ENCODE results near the gene BAD.
A peak's percentile ranks its signal among the peaks of the same experiment; 100 is the strongest.
"Not testable (repeated sequence)": the region's sequence is repeated elsewhere in the genome, so short reads cannot be mapped to it uniquely, and the experiment has no call there.

BAD gene

DNA sequence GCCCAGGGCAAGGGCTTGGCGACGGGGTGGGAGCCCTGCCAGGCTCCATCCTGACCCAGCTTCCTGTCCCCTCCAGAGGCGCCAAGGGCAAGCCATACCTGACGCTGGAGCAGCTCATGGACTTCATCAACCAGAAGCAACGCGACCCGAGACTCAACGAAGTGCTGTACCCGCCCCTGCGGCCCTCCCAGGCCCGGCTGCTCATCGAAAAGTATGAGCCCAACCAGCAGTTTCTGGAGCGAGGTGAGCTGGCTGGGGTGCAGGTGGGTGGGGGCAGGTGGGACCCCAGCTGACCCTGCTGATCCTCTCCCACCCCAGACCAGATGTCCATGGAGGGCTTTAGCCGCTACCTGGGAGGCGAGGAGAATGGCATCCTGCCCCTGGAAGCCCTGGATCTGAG, 28.2 kb downstream of the BAD start:
- no peak for DNase-seq (ENCODE audit: low read depth in 2 of 2)

GRCh38 chr11:64255135-64256128, 29.0 kb downstream of the BAD start:
- DNase-seq (ENCODE audit: low read depth in 2 of 2): no peak

GRCh38 chr11:64254326-64254725, 30.1 kb downstream of the BAD start:
- DNase-seq (ENCODE audit: low read depth in 2 of 2): no peak

DNA sequence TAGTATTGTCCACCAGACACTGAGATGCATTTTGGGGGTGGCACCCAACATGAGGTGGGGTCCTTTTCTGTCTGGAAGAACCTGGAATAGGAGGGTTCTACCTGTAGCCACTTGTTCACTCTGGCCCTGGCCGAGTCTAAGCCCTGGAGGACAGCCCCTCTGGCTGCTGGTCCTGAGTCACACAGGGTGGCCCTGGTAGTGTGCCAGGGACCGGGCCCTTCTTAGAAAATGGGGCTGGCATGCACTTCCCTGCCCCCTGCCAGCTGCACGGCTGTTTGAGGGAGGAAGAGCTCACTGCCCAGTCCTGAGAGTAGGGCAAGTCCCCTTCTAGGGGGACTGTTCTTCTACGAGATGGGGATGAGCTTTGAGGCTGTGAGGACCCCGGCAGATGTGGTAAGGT, 31.0 kb downstream of the BAD start:
- DNase-seq (ENCODE audit: low read depth in 2 of 2): no peak

DNA sequence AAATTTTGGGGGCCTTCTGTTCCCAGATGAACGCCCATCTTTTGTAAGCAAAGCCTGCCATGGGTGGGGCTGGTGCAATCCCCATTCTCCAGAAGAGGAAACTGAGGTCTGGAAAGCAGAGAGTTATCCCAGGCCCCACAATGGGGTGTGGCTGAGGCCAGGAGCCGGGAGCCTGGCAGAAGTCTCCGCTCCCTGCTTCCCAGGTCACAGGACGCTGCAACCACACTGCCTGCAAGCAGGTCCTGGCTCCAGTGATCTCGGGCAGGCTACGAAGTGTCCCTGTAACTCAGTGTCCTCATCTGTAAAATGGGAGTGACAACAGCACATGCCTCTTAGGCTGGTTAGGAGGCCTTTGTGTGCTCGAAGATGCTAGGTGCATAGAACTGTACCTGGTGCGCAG, 31.4 kb downstream of the BAD start:
- DNase-seq (ENCODE audit: low read depth in 2 of 2): no peak

DNA sequence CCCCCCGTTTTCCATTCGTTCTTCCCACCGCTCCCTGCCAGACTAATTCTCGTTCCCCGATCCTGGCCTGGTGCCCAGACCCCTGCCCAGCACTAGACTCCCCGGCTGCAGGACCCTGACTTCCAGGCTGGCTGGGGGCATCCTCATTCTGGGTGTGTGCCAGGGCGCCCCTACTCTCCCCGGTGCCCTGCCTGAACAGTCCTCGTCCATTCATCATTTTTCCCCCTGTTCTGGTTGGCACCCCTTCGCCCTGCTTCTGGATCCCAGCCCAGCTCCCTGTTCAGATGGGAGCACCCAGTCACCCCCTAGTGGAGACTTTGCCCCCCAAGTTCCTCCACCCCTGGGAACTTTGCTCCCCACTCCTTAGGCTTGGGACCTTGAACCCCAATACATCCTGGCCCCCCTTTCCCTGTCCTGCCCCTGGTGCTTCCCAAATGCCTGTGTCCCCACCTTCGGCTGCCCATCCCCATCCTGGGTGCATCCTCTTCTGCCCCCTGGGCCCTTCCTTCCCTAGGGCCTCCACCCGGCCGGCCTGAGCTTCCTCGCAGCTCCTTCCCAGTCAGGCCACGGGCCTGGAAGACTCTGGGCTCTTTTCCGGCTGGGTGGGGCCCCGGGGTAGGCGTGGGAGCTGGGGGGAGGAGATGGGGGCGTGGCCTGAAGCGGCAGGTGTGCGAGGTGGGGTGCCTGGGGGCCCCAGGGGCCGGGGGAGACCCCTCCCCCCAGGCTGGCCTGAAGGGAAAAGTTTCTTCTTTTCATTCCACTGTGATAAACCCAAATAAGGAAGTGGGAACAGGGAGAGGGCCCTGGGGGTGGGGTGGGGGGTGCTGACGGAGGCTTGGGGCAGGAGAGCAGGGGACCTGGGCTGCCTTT, 32.2 kb downstream of the BAD start:
- DNase-seq (ENCODE audit: low read depth in 2 of 2): no peak

DNA sequence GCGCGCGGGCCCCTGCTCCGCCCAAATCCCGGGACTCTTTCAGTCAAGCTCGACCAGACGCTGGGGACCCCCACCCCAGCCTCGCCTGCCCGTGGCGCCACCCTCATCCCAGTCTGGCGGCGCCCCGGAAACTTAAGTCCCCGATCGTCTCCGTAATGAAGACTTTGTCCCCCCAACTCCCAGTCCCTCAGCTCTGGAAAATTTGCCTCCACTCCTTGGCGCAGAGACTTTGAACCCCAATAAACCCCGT, 32.8 kb downstream of the BAD start:
- DNase-seq (ENCODE audit: low read depth in 2 of 2): no peak

- DNase-seq (ENCODE audit: low read depth in 2 of 2): peak in 1 of 2 donors; percentile 39
These were observed 33.3 kb downstream of the BAD start, which contains the start of gene PLCB3 for GRCh38 chr11:64251016-64251752. PLCB3 (plus strand) TSS chr11:64251530; CDS start chr11:64251650, 120 bp downstream.

DNA sequence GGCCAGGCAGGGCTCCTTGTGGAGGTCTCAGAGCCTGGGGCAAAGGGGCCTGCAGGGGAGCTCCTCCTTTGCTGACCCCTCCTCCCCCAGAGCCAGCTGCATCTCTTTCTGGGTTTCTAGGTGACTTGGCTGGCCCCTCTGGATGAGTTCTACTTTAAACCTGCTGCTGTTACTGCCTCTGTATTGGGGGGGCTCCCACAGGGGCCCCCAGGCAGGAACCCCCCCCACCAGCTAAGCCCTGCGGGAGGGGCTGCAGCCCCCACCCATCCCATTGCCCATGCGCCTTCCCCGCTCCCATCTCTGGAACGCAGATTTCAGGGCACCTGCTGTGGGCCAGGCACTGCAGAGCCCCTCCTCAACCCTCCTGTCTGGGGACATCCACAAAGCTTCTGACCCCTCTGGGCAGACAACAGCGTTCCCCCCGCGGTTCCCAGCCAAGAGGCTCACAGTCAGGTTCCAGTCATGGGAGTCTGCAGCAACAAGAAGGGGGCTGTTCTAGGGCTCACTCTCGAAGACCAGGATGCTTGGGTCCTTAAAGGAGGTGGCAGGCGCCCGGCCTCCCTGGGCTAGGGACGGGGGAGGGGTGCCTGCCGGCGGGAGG, 34.0 kb downstream of the BAD start:
- DNase-seq (ENCODE audit: low read depth in 2 of 2): no peak

DNA sequence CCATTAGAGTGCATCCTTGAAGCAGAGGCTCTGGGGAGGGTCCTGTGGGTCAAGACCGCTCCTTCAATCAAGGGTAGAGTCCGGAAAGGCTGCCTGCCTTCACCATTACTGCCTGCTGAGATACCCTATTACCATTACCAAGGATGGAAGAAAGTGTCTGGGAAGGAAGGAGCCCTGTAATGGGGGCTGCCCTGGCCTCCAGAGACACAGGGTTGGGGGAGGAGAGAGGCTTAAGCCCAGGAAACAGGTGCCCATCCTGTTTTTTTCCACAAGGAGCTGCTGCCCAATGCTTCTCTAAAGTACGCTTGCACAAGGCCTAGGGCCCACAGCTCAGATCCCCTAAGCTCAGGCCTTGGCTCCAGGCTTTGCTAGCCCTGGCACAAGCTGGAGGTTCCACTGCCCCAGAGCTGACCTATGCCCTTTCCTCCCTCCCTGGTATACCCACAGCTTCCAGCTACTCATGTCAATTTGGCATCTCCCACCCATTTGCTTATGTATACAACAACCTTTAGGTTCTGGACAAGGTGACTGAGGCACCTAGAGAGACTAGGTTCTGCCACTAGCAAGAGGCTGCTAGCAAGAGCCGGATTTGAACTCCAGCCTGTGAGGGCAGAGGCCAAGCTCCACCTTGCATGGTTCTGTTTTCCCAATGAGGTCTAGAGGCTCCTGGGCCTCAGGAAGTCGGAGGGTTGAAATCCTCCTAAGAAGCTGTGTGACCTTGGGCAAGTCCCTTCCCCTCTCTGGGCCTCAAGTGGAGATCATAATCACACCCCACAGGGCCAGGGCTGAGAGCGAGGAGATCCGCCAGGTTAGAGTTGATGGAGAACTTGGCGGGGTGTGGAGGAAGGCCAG, 34.7 kb downstream of the BAD start:
- no peak for DNase-seq (ENCODE audit: low read depth in 2 of 2)

GRCh38 chr11:64249038-64249437, 35.4 kb downstream of the BAD start:
- DNase-seq (ENCODE audit: low read depth in 2 of 2): no peak

- DNase-seq (ENCODE audit: low read depth in 2 of 2): no peak
These were observed 35.9 kb downstream of the BAD start for GRCh38 chr11:64248578-64248977.

DNA sequence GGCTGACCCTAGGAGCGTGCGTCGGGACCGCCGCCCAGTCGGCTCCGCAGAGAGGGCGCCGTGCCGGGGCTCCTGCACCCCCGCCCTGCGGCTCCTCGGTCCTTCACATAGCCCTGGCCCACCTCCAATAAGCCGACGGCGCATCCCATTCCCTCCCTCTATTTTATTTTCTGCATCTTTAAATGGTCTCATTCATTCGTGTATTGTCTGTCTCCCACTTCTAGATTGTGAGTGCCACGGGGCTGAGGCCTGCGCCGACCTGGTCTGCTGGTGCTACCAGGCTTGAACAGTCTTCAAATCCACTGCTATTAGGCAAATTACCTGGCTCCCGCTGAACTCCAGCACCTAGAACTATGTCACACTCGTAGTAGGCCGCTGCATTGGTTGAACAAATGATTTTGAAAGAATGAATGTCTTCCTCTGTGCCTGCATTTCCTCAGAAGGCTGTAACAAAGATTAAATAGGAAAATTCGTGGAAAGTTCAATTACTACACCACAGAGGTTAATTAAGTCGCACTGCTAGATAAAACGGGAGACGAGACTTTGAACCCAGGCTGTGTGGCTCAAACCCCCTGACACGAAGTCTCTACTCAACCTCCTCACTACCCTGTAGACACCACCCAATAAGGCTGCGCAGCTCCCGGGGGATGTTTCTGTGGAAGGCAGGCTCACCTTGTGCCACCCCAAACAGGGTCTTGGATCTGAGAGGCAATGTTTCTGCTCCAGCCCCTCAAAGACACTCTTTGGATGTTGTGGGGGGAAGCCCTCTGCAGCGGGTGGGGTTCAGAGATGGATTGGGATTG, 36.5 kb downstream of the BAD start:
- no peak for DNase-seq (ENCODE audit: low read depth in 2 of 2)

GRCh38 chr11:64246871-64247728, 37.4 kb downstream of the BAD start, which contains the start of gene PPP1R14B:
PPP1R14B (minus strand) TSS chr11:64246943; CDS start chr11:64246673, 270 bp downstream.
- peak; percentile 74 to 77 for DNase-seq (ENCODE audit: low read depth in 2 of 2)

- DNase-seq (ENCODE audit: low read depth in 2 of 2): not testable (repeated sequence)
These were observed 37.9 kb downstream of the BAD start for GRCh38 chr11:64246621-64246870.

GRCh38 chr11:64245797-64246620, 38.5 kb downstream of the BAD start:
- peak; percentile 71 to 73 for DNase-seq (ENCODE audit: low read depth in 2 of 2)

GRCh38 chr11:64245401-64245796, 39.1 kb downstream of the BAD start:
- no peak for DNase-seq (ENCODE audit: low read depth in 2 of 2)

DNA sequence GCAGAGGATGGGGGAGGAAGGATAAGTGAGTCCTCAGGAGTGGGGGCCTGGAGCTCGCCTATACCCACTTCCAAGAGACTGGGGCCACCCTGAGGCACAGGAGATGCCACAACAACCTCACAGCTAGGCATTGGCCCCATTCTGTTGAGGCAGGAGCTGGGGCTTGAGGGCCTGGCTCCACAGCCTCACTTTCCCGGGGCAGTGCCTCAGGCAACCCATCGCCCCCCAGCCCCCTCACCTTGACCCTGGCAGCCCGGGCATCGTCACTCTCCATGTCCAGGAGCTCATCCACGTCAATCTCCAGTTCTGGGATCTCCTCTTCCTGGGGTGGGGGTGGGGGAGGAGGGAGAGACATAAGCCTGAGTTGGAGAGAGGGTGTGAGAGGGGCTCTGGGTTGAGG, 39.5 kb downstream of the BAD start:
- no peak for DNase-seq (ENCODE audit: low read depth in 2 of 2)

Data from stimulated activated CD8-positive, alpha-beta memory T cell treated with anti-CD3 and anti-CD28 coated beads, Interleukin-15, amount 100 ng/mL, for 48 hours (primary cell).